Measurements from ENCODE around the gene KRTAP5-7. TPM values are rescaled to one million over a fixed set of nuclear protein-coding genes. Genes with fewer than 3 reads are reported as not detected.

Gene KRTAP5-7
- total and polyA plus RNA-seq, 2 donors (not counting 3 experiments of a cell fraction or from before 2014, with no cell fraction given) = 0.07 TPM; not detected in 1

DNA sequence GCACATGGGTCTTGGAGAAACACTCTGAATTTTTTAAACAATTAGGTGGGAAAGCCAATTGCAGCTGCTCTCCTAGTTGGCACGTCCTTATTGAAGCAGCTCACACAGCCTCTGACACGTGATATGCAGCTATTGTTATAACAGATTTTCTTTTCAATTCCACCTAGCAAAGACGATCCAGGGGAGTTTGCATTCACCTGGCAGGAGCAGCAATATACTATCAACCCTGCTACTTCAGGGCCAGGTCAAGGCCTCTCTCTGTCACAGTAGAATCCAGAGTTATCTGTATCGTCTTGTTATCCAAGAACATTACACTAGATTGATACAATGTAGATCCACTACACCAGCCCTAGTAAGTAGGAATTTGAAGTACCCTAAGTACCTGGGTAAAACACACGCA, 47.4 kb downstream of the KRTAP5-7 start:
- no peaks in the 10 kb centered on the region for H3K79me2 ChIP-seq (ENCODE audit: control insufficient read depth, insufficient read depth, low read length)
- dilution Hi-C loops (cut with MboI; ENCODE audit: extremely low pct_ligation_motif_present, low sequenced_read_pairs) (no loop called here), intact Hi-C loops (cut with micrococcal nuclease) (no loop called here)
- no peak overlapping the region for H3K27ac ChIP-seq (ENCODE audit: insufficient read depth, low read depth, low read length)
- no TSS peak for BruUV-seq (replicated peaks)
- no peak overlapping the region for H3K4me2 ChIP-seq (ENCODE audit: insufficient read depth, low read length)
- POLR2A ChIA-PET = no interaction called here
- H2AFZ ChIP-seq (ENCODE audit: low read depth, low read length) = no peak overlapping the region
- CTCF ChIA-PET = interaction anchor here (3.5 kb wide), 1 partner anchor 11 kb away, joined by 15 read pairs; no protein-coding TSS in a partner anchor
- no peaks in the 10 kb centered on the region for H3K4me1 ChIP-seq (ENCODE audit: control insufficient read depth, extremely low read depth, insufficient read depth, low read length)
- DNase-seq (ENCODE audit: low read depth, low spot score) (no peak), FAIRE-seq (no peak)
- peaks cover 0 to 2% of the 10 kb centered on the region in 2 experiments for H3K27me3 ChIP-seq (ENCODE audit: control insufficient read depth in 2 of 2, insufficient read depth in 2 of 2, low read length in 2 of 2)
- H3K9ac ChIP-seq (replicated peaks; ENCODE audit: extremely low read depth, insufficient read depth, low read length) = no peak overlapping the region
- no peaks in the 10 kb centered on the region for H3K9me3 ChIP-seq (replicated peaks; ENCODE audit: control insufficient read depth, insufficient read depth, low read length)
- TF ChIP-seq POLR2A (IDR thresholded peaks at IDR 0.05; ENCODE audit: low read depth, low read length) (no peak), POLR2AphosphoS5 (IDR thresholded peaks at IDR 0.05; ENCODE audit: insufficient read depth, low read depth, low read length) (no peak), EZH2 (IDR thresholded peaks at IDR 0.05; ENCODE audit: borderline replicate concordance, low read depth, low read length, severe bottlenecking) (no peak), GATA2 (IDR thresholded peaks at IDR 0.05; ENCODE audit: insufficient read depth, insufficient read length, low read depth, low read length) (no peak), CTCF (IDR thresholded peaks at IDR 0.05; ENCODE audit: extremely low read depth in 1 of 2, insufficient read depth in 1 of 2, low read depth in 1 of 2, low read length in 2 of 2) (no peak), JUN (IDR thresholded peaks at IDR 0.05; ENCODE audit: borderline replicate concordance, insufficient read depth, insufficient read length, low read depth) (no peak), FOS (IDR thresholded peaks at IDR 0.05; ENCODE audit: borderline replicate concordance, insufficient read depth, low read length) (no peak), MYC (IDR thresholded peaks at IDR 0.05; ENCODE audit: low read depth, low read length) (no peak)
- TF ChIP-seq, protein P1, sequence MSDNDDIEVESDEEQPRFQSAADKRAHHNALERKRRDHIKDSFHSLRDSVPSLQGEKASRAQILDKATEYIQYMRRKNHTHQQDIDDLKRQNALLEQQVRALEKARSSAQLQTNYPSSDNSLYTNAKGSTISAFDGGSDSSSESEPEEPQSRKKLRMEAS (IDR thresholded peaks at IDR 0.05; ENCODE audit: insufficient read depth, insufficient read length) = no peak
- H4K20me1 ChIP-seq (replicated peaks; ENCODE audit: control insufficient read depth, extremely low read depth, insufficient read depth, low read length) = no peaks in the 10 kb centered on the region
- H3K4me3 ChIP-seq (replicated peaks in 1 of 3; ENCODE audit: insufficient read depth in 1 of 3, low read depth in 1 of 3, low read length in 3 of 3) = no peak overlapping the region
- no peaks in the 10 kb centered on the region for H3K9me1 ChIP-seq (replicated peaks; ENCODE audit: control insufficient read depth, extremely low read depth, insufficient read depth, low read length)
- H3K36me3 ChIP-seq (ENCODE audit: control insufficient read depth in 2 of 2, extremely low read depth in 1 of 2, insufficient read depth in 2 of 2, low read length in 2 of 2) = no peaks in the 10 kb centered on the region

All from endothelial cell of umbilical vein (primary cell).